DND-41 (cell line): Measurements from ENCODE around the gene RELN.

Experiments
- EZH2 ChIP-seq: IDR thresholded peaks from 3 replicates; pipeline ENCODE4 v1.6.1; 2012; ENCODE audit warnings: borderline replicate concordance, low read depth, mild to moderate bottlenecking, moderate library complexity, low read length, inconsistent platforms; ENCODE audit not compliant: severe bottlenecking
- TF ChIP-seq, protein P1 (sequence below): IDR thresholded peaks from 2 replicates; pipeline ENCODE4 v1.5.1; 2012; ENCODE audit warnings: borderline replicate concordance, low read length, moderate library complexity, mild to moderate bottlenecking; ENCODE audit not compliant: poor library complexity, severe bottlenecking; ENCODE audit errors: extremely low read depth

- TF ChIP-seq, protein P1, sequence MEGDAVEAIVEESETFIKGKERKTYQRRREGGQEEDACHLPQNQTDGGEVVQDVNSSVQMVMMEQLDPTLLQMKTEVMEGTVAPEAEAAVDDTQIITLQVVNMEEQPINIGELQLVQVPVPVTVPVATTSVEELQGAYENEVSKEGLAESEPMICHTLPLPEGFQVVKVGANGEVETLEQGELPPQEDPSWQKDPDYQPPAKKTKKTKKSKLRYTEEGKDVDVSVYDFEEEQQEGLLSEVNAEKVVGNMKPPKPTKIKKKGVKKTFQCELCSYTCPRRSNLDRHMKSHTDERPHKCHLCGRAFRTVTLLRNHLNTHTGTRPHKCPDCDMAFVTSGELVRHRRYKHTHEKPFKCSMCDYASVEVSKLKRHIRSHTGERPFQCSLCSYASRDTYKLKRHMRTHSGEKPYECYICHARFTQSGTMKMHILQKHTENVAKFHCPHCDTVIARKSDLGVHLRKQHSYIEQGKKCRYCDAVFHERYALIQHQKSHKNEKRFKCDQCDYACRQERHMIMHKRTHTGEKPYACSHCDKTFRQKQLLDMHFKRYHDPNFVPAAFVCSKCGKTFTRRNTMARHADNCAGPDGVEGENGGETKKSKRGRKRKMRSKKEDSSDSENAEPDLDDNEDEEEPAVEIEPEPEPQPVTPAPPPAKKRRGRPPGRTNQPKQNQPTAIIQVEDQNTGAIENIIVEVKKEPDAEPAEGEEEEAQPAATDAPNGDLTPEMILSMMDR = no peak
- TF ChIP-seq EZH2 = no peak
These were observed 379.7 kb downstream of the RELN start for GRCh38 chr7:103609778-103610177.
